ENCODE measurements around the gene KLK11. TPM values are rescaled to one million over a fixed set of nuclear protein-coding genes. Genes with fewer than 3 reads are reported as not detected.

The KLK11 gene
- total RNA-seq, 1 donor from 2014 or later, result not detected

DNA sequence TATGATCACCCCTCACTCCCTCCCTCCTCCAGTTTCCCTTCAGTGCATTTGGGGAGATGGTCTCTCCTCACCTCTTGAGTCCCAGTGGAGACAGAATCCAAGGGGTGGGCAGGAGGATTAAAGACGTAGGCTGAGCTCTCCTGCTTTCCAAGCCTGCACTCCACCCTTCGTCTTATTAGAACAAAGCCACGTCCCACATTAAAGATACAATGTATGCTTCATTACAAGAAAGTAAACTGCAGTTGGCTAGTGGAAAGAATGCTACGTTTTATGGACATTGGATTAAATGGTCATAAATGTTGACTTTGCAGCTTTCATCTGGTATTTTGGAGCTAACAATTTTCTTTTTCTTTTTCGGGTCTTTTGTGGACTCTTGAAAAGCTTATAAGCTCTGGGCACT lies 1.5 kb upstream of the KLK11 start:
- Mint-ChIP-seq H3K36me3 (ENCODE audit: low read depth, unreplicated experiment) (no peaks in the 10 kb centered on the region), H3K27ac (ENCODE audit: unreplicated experiment) (no peak overlapping the region), H3K9me3 (ENCODE audit: unreplicated experiment) (peaks cover 7% of the 10 kb centered on the region), H3K4me3 (ENCODE audit: unreplicated experiment) (no peak overlapping the region), H3K27me3 (ENCODE audit: low read depth, unreplicated experiment) (peaks cover 51% of the 10 kb centered on the region), H3K4me1 (ENCODE audit: low read depth, unreplicated experiment) (no peaks in the 10 kb centered on the region)
- H3K27me3 ChIP-seq (ENCODE audit: insufficient read depth, low read length), result no peaks in the 10 kb centered on the region
- no peaks in the 10 kb centered on the region for H3K9me3 ChIP-seq (ENCODE audit: insufficient read depth, low read depth, low read length)
- no peaks in the 10 kb centered on the region for H3K79me2 ChIP-seq (ENCODE audit: insufficient read depth, low read length)
- DNase-seq (ENCODE audit: low read depth) (no peak), FAIRE-seq (no peak)
- no peaks in the 10 kb centered on the region for H3K36me3 ChIP-seq (ENCODE audit: insufficient read depth, low read length)
- no peak overlapping the region for H2AFZ ChIP-seq (ENCODE audit: low read depth, low read length)
- H3K4me2 ChIP-seq (ENCODE audit: low read length), result no peak overlapping the region
- TF ChIP-seq, protein P1, sequence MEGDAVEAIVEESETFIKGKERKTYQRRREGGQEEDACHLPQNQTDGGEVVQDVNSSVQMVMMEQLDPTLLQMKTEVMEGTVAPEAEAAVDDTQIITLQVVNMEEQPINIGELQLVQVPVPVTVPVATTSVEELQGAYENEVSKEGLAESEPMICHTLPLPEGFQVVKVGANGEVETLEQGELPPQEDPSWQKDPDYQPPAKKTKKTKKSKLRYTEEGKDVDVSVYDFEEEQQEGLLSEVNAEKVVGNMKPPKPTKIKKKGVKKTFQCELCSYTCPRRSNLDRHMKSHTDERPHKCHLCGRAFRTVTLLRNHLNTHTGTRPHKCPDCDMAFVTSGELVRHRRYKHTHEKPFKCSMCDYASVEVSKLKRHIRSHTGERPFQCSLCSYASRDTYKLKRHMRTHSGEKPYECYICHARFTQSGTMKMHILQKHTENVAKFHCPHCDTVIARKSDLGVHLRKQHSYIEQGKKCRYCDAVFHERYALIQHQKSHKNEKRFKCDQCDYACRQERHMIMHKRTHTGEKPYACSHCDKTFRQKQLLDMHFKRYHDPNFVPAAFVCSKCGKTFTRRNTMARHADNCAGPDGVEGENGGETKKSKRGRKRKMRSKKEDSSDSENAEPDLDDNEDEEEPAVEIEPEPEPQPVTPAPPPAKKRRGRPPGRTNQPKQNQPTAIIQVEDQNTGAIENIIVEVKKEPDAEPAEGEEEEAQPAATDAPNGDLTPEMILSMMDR (IDR thresholded peaks at IDR 0.05; ENCODE audit: insufficient read depth, low read depth, low read length), result no peak
- no peak for TF ChIP-seq EZH2 (IDR thresholded peaks at IDR 0.05; ENCODE audit: insufficient read depth, low read length)
- H3K4me3 ChIP-seq (ENCODE audit: insufficient read depth, low read depth, low read length), result no peak overlapping the region
- no peaks in the 10 kb centered on the region for H4K20me1 ChIP-seq (ENCODE audit: insufficient read depth, low read length)
- no peaks in the 10 kb centered on the region for H3K4me1 ChIP-seq (ENCODE audit: insufficient read depth, low read length)
- H3K27ac ChIP-seq (ENCODE audit: low read depth, low read length), result no peak overlapping the region
- H3K9ac ChIP-seq (ENCODE audit: low read length), result no peak overlapping the region

DNA sequence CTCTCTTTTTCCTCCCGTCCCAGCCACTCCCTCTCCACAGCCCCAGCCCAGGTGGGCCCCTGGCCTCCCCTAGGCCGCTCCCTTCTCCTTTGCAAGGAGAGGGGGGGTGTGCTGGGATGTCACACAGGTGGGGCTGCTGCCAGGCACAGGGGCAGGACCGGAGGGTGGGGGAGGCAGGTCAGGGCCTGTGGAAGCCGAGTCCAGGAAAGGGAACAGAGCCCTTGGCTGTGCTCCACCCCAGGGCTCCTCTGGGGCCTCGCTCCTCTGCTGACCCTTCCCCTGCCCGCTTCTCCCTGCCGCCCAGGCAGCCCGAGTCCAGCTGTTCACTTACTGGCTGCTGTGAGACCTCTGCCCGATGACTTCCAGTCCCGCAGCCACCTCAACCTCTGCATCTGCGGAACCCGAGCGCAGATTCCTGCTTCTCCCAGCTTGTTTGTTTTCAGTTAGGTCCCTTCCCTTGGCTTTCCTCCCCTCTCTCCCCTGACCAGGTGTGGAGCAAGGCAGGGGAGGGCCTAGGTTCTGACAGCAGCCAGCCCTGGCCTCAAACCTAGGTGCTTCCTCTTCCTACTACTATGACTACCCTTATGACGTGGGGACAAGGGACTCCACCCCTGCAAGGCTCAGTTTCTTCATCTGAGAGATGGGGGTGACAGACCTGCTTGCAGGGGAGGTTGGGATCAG lies 850 bp upstream of the KLK11 start:
- H3K9ac ChIP-seq (ENCODE audit: low read length), result no peak overlapping the region
- no peak for TF ChIP-seq EZH2 (IDR thresholded peaks at IDR 0.05; ENCODE audit: insufficient read depth, low read length)
- TF ChIP-seq, protein P1 (IDR thresholded peaks at IDR 0.05; ENCODE audit: insufficient read depth, low read depth, low read length), result no peak
- H3K27ac Mint-ChIP-seq (ENCODE audit: unreplicated experiment), result no peak overlapping the region
- no peak overlapping the region for H3K27ac ChIP-seq (ENCODE audit: low read depth, low read length)
- no peaks in the 10 kb centered on the region for H3K79me2 ChIP-seq (ENCODE audit: insufficient read depth, low read length)
- no peaks in the 10 kb centered on the region for H3K4me1 Mint-ChIP-seq (ENCODE audit: low read depth, unreplicated experiment)
- no peaks in the 10 kb centered on the region for H3K9me3 ChIP-seq (ENCODE audit: insufficient read depth, low read depth, low read length)
- H2AFZ ChIP-seq (ENCODE audit: low read depth, low read length), result no peak overlapping the region
- H4K20me1 ChIP-seq (ENCODE audit: insufficient read depth, low read length), result no peaks in the 10 kb centered on the region
- no peak overlapping the region for H3K4me3 ChIP-seq (ENCODE audit: insufficient read depth, low read depth, low read length)
- H3K36me3 Mint-ChIP-seq (ENCODE audit: low read depth, unreplicated experiment), result no peaks in the 10 kb centered on the region
- H3K27me3 ChIP-seq (ENCODE audit: insufficient read depth, low read length), result no peaks in the 10 kb centered on the region
- H3K4me2 ChIP-seq (ENCODE audit: low read length), result no peak overlapping the region
- H3K36me3 ChIP-seq (ENCODE audit: insufficient read depth, low read length), result no peaks in the 10 kb centered on the region
- no peak for FAIRE-seq
- H3K4me3 Mint-ChIP-seq (ENCODE audit: unreplicated experiment), result no peak overlapping the region
- H3K9me3 Mint-ChIP-seq (ENCODE audit: unreplicated experiment), result peaks cover 7% of the 10 kb centered on the region
- no peaks in the 10 kb centered on the region for H3K4me1 ChIP-seq (ENCODE audit: insufficient read depth, low read length)
- DNase-seq (ENCODE audit: low read depth), result no peak
- H3K27me3 Mint-ChIP-seq (ENCODE audit: low read depth, unreplicated experiment), result peaks cover 56% of the 10 kb centered on the region

DNA sequence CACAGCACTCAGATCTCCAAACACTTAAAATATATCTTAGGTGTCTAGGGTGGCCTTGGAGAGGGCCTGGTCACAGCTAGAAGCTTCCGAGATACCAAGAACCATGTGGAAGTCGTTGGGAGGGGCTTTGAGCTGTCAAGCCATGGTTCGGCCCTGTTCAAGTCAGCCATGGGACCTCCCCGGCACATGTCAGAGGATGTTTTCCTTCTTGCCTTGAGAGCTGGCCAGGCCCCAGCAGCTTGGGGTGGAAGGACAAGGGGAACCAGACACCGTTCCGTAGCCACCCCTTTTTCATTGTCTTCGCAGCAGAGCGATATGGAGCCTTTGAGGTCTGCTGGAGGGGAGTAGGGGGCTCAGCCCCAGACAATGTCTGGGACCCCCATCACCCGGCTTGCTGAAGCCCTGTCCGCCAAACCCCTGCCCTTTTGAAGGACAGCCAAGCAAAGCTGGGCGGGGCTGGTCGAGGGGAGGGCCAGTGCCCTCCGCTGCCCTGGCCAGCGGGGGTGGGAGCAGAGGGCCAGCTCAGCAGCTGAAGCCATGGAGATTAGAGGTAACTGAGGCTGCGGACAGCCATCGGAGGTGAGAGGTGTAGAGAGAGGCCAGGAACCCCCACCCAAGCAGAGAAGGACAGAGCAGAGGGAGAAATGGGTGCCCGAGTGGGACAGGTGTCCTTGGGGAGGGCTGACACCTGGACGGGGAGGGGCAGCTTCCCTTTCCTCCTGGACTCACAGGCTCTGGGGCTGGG lies 435 bp downstream of the KLK11 start:
- Mint-ChIP-seq H3K4me3 (ENCODE audit: unreplicated experiment) (no peak overlapping the region), H3K27me3 (ENCODE audit: low read depth, unreplicated experiment) (peaks cover 55% of the 10 kb centered on the region), H3K36me3 (ENCODE audit: low read depth, unreplicated experiment) (no peaks in the 10 kb centered on the region), H3K4me1 (ENCODE audit: low read depth, unreplicated experiment) (no peaks in the 10 kb centered on the region), H3K9me3 (ENCODE audit: unreplicated experiment) (peaks cover 2% of the 10 kb centered on the region), H3K27ac (ENCODE audit: unreplicated experiment) (no peak overlapping the region)
- no peak overlapping the region for H3K4me3 ChIP-seq (ENCODE audit: insufficient read depth, low read depth, low read length)
- H4K20me1 ChIP-seq (ENCODE audit: insufficient read depth, low read length), result no peaks in the 10 kb centered on the region
- H3K4me1 ChIP-seq (ENCODE audit: insufficient read depth, low read length), result no peaks in the 10 kb centered on the region
- TF ChIP-seq, protein P1 (IDR thresholded peaks at IDR 0.05; ENCODE audit: insufficient read depth, low read depth, low read length), result no peak
- no peak for TF ChIP-seq EZH2 (IDR thresholded peaks at IDR 0.05; ENCODE audit: insufficient read depth, low read length)
- DNase-seq (ENCODE audit: low read depth) (no peak), FAIRE-seq (no peak)
- no peak overlapping the region for H2AFZ ChIP-seq (ENCODE audit: low read depth, low read length)
- H3K27me3 ChIP-seq (ENCODE audit: insufficient read depth, low read length), result no peaks in the 10 kb centered on the region
- no peak overlapping the region for H3K27ac ChIP-seq (ENCODE audit: low read depth, low read length)
- no peak overlapping the region for H3K4me2 ChIP-seq (ENCODE audit: low read length)
- no peaks in the 10 kb centered on the region for H3K9me3 ChIP-seq (ENCODE audit: insufficient read depth, low read depth, low read length)
- no peaks in the 10 kb centered on the region for H3K79me2 ChIP-seq (ENCODE audit: insufficient read depth, low read length)
- H3K9ac ChIP-seq (ENCODE audit: low read length), result no peak overlapping the region
- H3K36me3 ChIP-seq (ENCODE audit: insufficient read depth, low read length), result no peaks in the 10 kb centered on the region
